ENCODE data around the gene STAG1. TPM values are rescaled to one million over a fixed set of nuclear protein-coding genes. Genes with fewer than 3 reads are reported as not detected.
"Not testable (repeated sequence)": the region's sequence is repeated elsewhere in the genome, so short reads cannot be mapped to it uniquely, and the experiment has no call there.

STAG1 gene
- total RNA-seq, 3 donors from 2014 or later = 46.8 to 57.1 (median 50.4) TPM

GRCh38 chr3:136343446-136343845 is 408.7 kb downstream of the STAG1 start:
- H3K36me3 ChIP-seq (ENCODE audit: low read depth) = no peaks in the 10 kb centered on the region
- TF ChIP-seq CTCF (IDR thresholded peaks at IDR 0.05) = no peak
- intact Hi-C loops (cut with DNase I, micrococcal nuclease) = no loop called here
- H3K4me3 ChIP-seq = peak overlapping the region; percentile 6
- peak in 1 of 3 donors; percentile 67 for DNase-seq
- ATAC-seq = peak; percentile 95
- H3K9me3 ChIP-seq = no peaks in the 10 kb centered on the region
- H3K4me1 ChIP-seq (ENCODE audit: low read depth) = peaks cover 21% of the 10 kb centered on the region

GRCh38 chr3:136336329-136337100 is 415.7 kb downstream of the STAG1 start:
- intact Hi-C loops (cut with DNase I, micrococcal nuclease) = no loop called here
- Histone ChIP-seq H3K4me3 (no peak overlapping the region), H3K36me3 (ENCODE audit: low read depth) (no peaks in the 10 kb centered on the region), H3K4me1 (ENCODE audit: low read depth) (no peaks in the 10 kb centered on the region), H3K9me3 (no peaks in the 10 kb centered on the region)
- no peak for TF ChIP-seq CTCF (IDR thresholded peaks at IDR 0.05)
- no peak for ATAC-seq
- DNase-seq = no peak

GRCh38 chr3:136334726-136335125 is 417.5 kb downstream of the STAG1 start:
- DNase-seq; H3K4me1 ChIP-seq (ENCODE audit: low read depth); intact Hi-C loops (cut with DNase I, micrococcal nuclease); H3K9me3 ChIP-seq; H3K36me3 ChIP-seq (ENCODE audit: low read depth); H3K4me3 ChIP-seq; ATAC-seq: not testable (repeated sequence)

GRCh38 chr3:136334209-136334608 is 418.0 kb downstream of the STAG1 start:
- H3K36me3 ChIP-seq (ENCODE audit: low read depth) = no peaks in the 10 kb centered on the region
- intact Hi-C loops (cut with DNase I, micrococcal nuclease) = no loop called here
- H3K9me3 ChIP-seq = no peaks in the 10 kb centered on the region
- no peak for TF ChIP-seq CTCF (IDR thresholded peaks at IDR 0.05)
- no peak overlapping the region for H3K4me3 ChIP-seq
- no peak for ATAC-seq
- H3K4me1 ChIP-seq (ENCODE audit: low read depth) = no peaks in the 10 kb centered on the region
- no peak for DNase-seq

GRCh38 chr3:136332776-136333175 is 419.4 kb downstream of the STAG1 start:
- intact Hi-C loops (cut with DNase I, micrococcal nuclease) = no loop called here
- H3K36me3 ChIP-seq (ENCODE audit: low read depth) = no peaks in the 10 kb centered on the region
- no peak overlapping the region for H3K4me3 ChIP-seq
- no peaks in the 10 kb centered on the region for H3K9me3 ChIP-seq
- no peaks in the 10 kb centered on the region for H3K4me1 ChIP-seq (ENCODE audit: low read depth)
- no peak for ATAC-seq
- no peak for DNase-seq
- no peak for TF ChIP-seq CTCF (IDR thresholded peaks at IDR 0.05)

GRCh38 chr3:136332302-136332701 is 419.9 kb downstream of the STAG1 start:
- Histone ChIP-seq H3K36me3 (ENCODE audit: low read depth) (no peaks in the 10 kb centered on the region), H3K4me1 (ENCODE audit: low read depth) (no peaks in the 10 kb centered on the region), H3K9me3 (no peaks in the 10 kb centered on the region), H3K4me3 (no peak overlapping the region)
- no peak for TF ChIP-seq CTCF (IDR thresholded peaks at IDR 0.05)
- DNase-seq (no peak), ATAC-seq (no peak)
- intact Hi-C loops (cut with DNase I, micrococcal nuclease) = no loop called here
